NCI-H2081 (cell line): Measurements from ENCODE around the gene CTNNB1.

Experiments
- DNase-seq, 2 experiments: peaks; one replicate each; lab custom pipeline; 2025; lab: John Stamatoyannopoulos, UW

The CTNNB1 gene

GRCh38 chr3:41192885-41193284 is 6.4 kb upstream of the CTNNB1 start:
- no peak for DNase-seq

GRCh38 chr3:41193794-41194539 is 5.3 kb upstream of the CTNNB1 start:
- DNase-seq = no peak

- peak in 1 of 2 experiments; percentile 46 for DNase-seq
Observed at GRCh38 chr3:41194701-41195100, 4.6 kb upstream of the CTNNB1 start.

- DNase-seq = peak in 1 of 2 experiments; percentile 36
Observed at GRCh38 chr3:41195946-41196345, 3.4 kb upstream of the CTNNB1 start.

GRCh38 chr3:41196499-41197410 is 2.5 kb upstream of the CTNNB1 start:
- DNase-seq = no peak

- no peak for DNase-seq
Observed at GRCh38 chr3:41198046-41198445, 1.3 kb upstream of the CTNNB1 start.

- no peak for DNase-seq
Observed at GRCh38 chr3:41198526-41198925, 779 bp upstream of the CTNNB1 start.

GRCh38 chr3:41199866-41200668 is 762 bp downstream of the CTNNB1 start:
- DNase-seq = no peak

GRCh38 chr3:41200669-41201021 is 1.3 kb downstream of the CTNNB1 start:
- DNase-seq = no peak

- DNase-seq = no peak
Observed at GRCh38 chr3:41202075-41202833, 2.9 kb downstream of the CTNNB1 start.

GRCh38 chr3:41202834-41203345 is 3.6 kb downstream of the CTNNB1 start:
- DNase-seq = no peak

GRCh38 chr3:41204369-41204768 is 5.1 kb downstream of the CTNNB1 start:
- DNase-seq = no peak

- DNase-seq = no peak
Observed at GRCh38 chr3:41205591-41205990, 6.3 kb downstream of the CTNNB1 start.

- no peak for DNase-seq
Observed at GRCh38 chr3:41207355-41207754, 8.1 kb downstream of the CTNNB1 start.

- DNase-seq = no peak
Observed at GRCh38 chr3:41208507-41209220, 9.4 kb downstream of the CTNNB1 start.

- no peak for DNase-seq
Observed at GRCh38 chr3:41209646-41210045, 10.3 kb downstream of the CTNNB1 start.

- no peak for DNase-seq
Observed at GRCh38 chr3:41210966-41211365, 11.7 kb downstream of the CTNNB1 start.

- DNase-seq = no peak
Observed at GRCh38 chr3:41212088-41212487, 12.8 kb downstream of the CTNNB1 start.

GRCh38 chr3:41213588-41213987 is 14.3 kb downstream of the CTNNB1 start:
- DNase-seq = no peak

- no peak for DNase-seq
Observed at GRCh38 chr3:41216422-41216821, 17.1 kb downstream of the CTNNB1 start.

- no peak for DNase-seq
Observed at GRCh38 chr3:41216993-41217392, 17.7 kb downstream of the CTNNB1 start.
